Upper lobe of right lung (tissue), 1 donor: ENCODE results near the gene CLCN7. TPM values are rescaled to one million over a fixed set of nuclear protein-coding genes. Genes with fewer than 3 reads are reported as not detected.

ENCODE experiments used
- ATAC-seq: fragments of 200-7000 bp; cut with Tn5 transposase; one replicate; pipeline ENCODE4 v1.9.1; 2020; ENCODE audit warnings: mild to moderate bottlenecking, moderate library complexity
- DNase-seq: peaks from one replicate; pipeline ENCODE4 v3.0.0-alpha.2; 2020
- H3K27ac ChIP-seq: fragments of 200-600 bp; one replicate; pipeline ENCODE4 v1.8.0; 2022
- H3K27me3 ChIP-seq: fragments of 200-600 bp; one replicate; pipeline ENCODE4 v1.8.0; 2022; ENCODE audit warnings: mild to moderate bottlenecking
- H3K36me3 ChIP-seq: fragments of 200-600 bp; one replicate; pipeline ENCODE4 v1.8.0; 2022
- H3K4me1 ChIP-seq: fragments of 200-600 bp; one replicate; pipeline ENCODE4 v1.8.0; 2022
- H3K4me3 ChIP-seq: fragments of 200-600 bp; one replicate; pipeline ENCODE4 v1.8.0; 2022; ENCODE audit warnings: mild to moderate bottlenecking
- H3K9me3 ChIP-seq: fragments of 200-600 bp; one replicate; pipeline ENCODE4 v1.8.0; 2022
- CTCF ChIP-seq: fragments of 200-600 bp; IDR thresholded peaks from one replicate; pipeline ENCODE4 v1.8.0; 2022; ENCODE audit warnings: antibody characterized with exemption
- intact Hi-C: fragments of 100-400 bp; cut with DNase I; formaldehyde crosslinking; loops from one replicate; pipeline ENCODE4 v1.11.0; 2022
- total RNA-seq: library from RNA; stranded (reverse); fragmentation: NEBNext Ultra II Directional; extraction: Animal tissue kit (Norgen Biotek cat#: 25700); gene quantifications from one replicate; pipeline ENCODE4 v1.2.1, GENCODE V29; 2021
- donor health status: DM: no; HTN: yes; CAD: no; lungs with severe emphysema.

The CLCN7 gene
- total RNA-seq, 1 donor from 2014 or later: 138 TPM

GRCh38 chr16:1446296-1447080 lies 28.3 kb downstream of the CLCN7 start:
- H3K27me3 ChIP-seq: no peaks in the 10 kb centered on the region
- no peaks in the 10 kb centered on the region for H3K9me3 ChIP-seq
- ATAC-seq (no peak), DNase-seq (no peak)
- TF ChIP-seq CTCF: no peak
- H3K4me1 ChIP-seq: no peaks in the 10 kb centered on the region
- H3K27ac ChIP-seq: no peak overlapping the region
- no peak overlapping the region for H3K4me3 ChIP-seq
- peaks cover 36% of the 10 kb centered on the region for H3K36me3 ChIP-seq
- intact Hi-C loops: no loop called here

- DNase-seq (no peak), ATAC-seq (no peak)
- Histone ChIP-seq H3K27ac (no peak overlapping the region), H3K4me3 (no peak overlapping the region), H3K4me1 (no peaks in the 10 kb centered on the region), H3K9me3 (no peaks in the 10 kb centered on the region), H3K27me3 (no peaks in the 10 kb centered on the region), H3K36me3 (peaks cover 28% of the 10 kb centered on the region)
- intact Hi-C loops: no loop called here
- TF ChIP-seq CTCF: no peak
These were observed 29.2 kb downstream of the CLCN7 start for GRCh38 chr16:1445518-1446203.

DNA sequence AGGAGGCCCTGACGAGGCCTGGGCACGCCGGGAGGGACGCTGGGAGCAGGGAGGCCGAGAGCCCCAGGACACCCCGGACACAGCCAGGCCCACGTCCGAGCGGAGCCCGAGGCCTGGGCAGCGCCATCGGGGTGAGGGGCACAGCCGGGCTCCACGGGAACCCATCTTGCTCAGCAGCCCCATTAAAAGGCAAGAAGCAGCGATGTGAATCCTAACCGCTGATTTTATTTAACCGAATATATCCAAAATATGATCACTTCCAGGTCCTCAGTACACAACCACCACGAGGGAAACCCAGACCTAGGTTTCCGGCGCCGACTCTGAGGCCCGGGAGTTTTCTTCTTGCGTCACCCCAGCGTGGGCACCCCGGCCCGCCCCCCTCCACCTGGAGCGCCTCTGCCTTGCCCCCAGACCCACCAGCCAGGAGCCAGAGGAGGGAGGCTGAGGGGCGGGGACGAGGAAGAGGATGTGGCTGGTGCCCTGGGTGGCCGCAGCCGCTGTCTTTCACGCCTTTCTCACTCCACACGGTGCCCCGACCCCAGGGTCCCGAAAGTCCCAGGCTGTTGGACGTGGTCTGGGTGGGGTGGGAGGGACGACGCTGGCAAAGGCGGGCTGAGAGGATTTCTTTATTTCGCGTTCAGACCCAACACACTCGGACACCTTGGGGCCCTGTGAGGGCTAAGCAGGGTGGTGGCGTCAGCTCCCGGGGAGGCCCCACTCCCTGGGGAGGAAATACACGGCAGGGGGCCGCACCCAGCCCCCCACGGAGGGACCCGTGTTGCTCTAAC lies 29.9 kb downstream of the CLCN7 start:
- H3K4me1 ChIP-seq: no peaks in the 10 kb centered on the region

DNA sequence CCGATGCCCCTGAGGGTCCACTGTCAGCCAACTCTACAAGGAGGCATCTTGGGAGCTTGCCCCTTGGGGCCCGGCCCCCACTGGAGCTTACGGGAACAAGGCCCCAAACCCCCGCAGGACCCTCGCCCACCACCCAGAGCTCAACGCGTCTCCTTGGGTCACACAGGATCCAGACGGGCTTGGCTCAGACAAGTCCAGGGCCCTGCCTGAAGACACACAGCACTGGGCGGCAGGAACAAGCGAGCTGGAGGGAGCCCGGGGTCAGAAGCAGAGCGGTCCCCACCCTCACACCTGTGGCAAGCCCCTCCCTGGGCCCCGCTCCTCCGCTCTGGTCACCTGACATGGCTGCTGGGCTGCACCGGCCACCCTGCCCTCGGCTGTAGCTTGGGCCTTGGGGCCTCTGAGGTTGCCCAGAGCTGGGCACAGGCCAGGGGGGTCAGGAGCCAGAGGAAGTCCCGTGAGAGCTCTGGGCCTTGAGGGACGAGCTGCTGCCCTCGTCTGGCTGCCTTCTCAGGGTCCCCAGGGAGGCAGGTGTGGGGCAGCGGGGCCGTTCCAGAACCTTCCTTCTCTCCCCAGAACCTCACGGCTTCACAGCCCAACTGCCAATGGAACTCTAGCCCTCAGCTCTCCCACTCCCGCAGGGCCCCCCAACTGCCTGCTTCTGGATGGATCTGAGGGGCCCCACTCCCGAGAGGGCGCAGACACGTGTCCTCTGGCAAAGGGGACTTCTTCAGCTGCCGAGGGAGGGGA lies 30.7 kb downstream of the CLCN7 start, which contains the start of gene CCDC154:
CCDC154 (minus strand) TSS at position 577 of the 750 bp plus-strand sequence; CDS start at position 343, 234 bp downstream.
- no peak within 1 kb of the TSS for H3K27ac ChIP-seq
- no peak for TF ChIP-seq CTCF
- no peaks in the 10 kb centered on the region for H3K4me1 ChIP-seq
- no peak for ATAC-seq
- intact Hi-C loops: no loop called here
- H3K27me3 ChIP-seq: no peaks in the 10 kb centered on the region
- H3K4me3 ChIP-seq: no peak within 1 kb of the TSS
- peaks cover 15% of the 10 kb centered on the region for H3K36me3 ChIP-seq
- no peak for DNase-seq
- H3K9me3 ChIP-seq: no peaks in the 10 kb centered on the region

More for the DNA sequence above, 29.9 kb downstream of the CLCN7 start:
- no peak for ATAC-seq
- DNase-seq: no peak
- no peak for TF ChIP-seq CTCF
- Histone ChIP-seq H3K36me3 (peaks cover 22% of the 10 kb centered on the region), H3K27ac (no peak overlapping the region), H3K9me3 (no peaks in the 10 kb centered on the region), H3K27me3 (no peaks in the 10 kb centered on the region), H3K4me3 (no peak overlapping the region)
- intact Hi-C loops: no loop called here

DNA sequence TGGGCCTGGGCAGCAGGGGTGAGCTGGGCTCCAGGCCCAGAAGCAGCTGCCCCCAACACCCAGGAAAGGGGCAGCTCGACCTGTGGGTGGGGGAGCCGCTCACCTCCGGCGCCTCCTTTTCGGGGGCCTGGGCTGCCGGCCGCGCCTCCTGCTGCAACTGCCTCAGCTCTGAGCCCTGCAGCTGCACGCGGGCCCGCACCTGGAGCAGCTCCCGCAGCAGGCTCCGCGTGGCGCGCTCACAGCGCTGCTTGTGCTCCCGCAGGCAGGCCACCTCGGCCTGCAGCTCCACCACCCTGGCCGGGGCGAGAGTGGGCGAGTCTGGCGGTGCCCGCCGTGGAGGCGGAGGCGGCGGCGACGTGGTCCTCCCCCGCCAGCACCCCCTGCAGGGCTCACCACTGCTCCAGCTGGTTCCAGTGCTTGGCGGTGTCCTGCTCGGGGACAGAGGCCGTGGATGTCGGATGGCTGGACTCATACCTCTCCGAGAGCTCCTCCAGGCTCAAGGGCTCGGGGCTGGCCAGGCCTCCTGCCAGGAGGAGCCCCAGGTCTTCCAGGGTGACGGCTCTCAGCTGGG lies 31.3 kb downstream of the CLCN7 start:
- Histone ChIP-seq H3K4me3 (no peak overlapping the region), H3K27me3 (no peaks in the 10 kb centered on the region), H3K36me3 (peaks cover 14% of the 10 kb centered on the region), H3K27ac (no peak overlapping the region), H3K4me1 (no peaks in the 10 kb centered on the region), H3K9me3 (no peaks in the 10 kb centered on the region)
- DNase-seq (no peak), ATAC-seq (no peak)
- no peak for TF ChIP-seq CTCF
- intact Hi-C loops: no loop called here
